ENCODE measurements around the gene YLPM1.

YLPM1 gene

GRCh38 chr14:74720526-74720925 lies 42.6 kb upstream of the YLPM1 start:
- Histone ChIP-seq H3K4me3 (ENCODE audit: low read length, poor library complexity, severe bottlenecking) (no peak overlapping the region), H3K9me3 (ENCODE audit: insufficient read depth, low read depth, low read length) (no peaks in the 10 kb centered on the region), H3F3A (ENCODE audit: low read depth) (no peaks in the 10 kb centered on the region), H3K27me3 (ENCODE audit: insufficient read depth, low read length, poor library complexity, severe bottlenecking) (no peaks in the 10 kb centered on the region), H3K9ac (ENCODE audit: low read depth, low read length, poor library complexity, severe bottlenecking) (no peak overlapping the region), H3K4me2 (ENCODE audit: low read depth, low read length, poor library complexity, severe bottlenecking) (no peak overlapping the region), H3K36me3 (ENCODE audit: insufficient read depth, low read length) (peaks cover 5% of the 10 kb centered on the region; the same call in 1 of the 2 replicates), H3K9me2 (replicated peaks; ENCODE audit: low read depth, low read length) (no peaks in the 10 kb centered on the region), H2AFZ (ENCODE audit: low read length) (no peak overlapping the region), H4K20me1 (ENCODE audit: insufficient read depth, low read length, poor library complexity, severe bottlenecking) (no peaks in the 10 kb centered on the region), H3K4me1 (ENCODE audit: insufficient read depth, low read length, poor library complexity, severe bottlenecking) (no peaks in the 10 kb centered on the region), H3K79me2 (ENCODE audit: insufficient read depth, low read length) (no peaks in the 10 kb centered on the region)
- no peak for TF ChIP-seq EZH2phosphoT487 (IDR thresholded peaks at IDR 0.05; ENCODE audit: borderline replicate concordance)
- TF ChIP-seq CTCF (conservative IDR thresholded peaks at IDR 0.05; ENCODE audit: low read length): no peak

GRCh38 chr14:74723134-74723533 lies 40.0 kb upstream of the YLPM1 start:
- H3K9me2 ChIP-seq (replicated peaks; ENCODE audit: low read depth, low read length): no peaks in the 10 kb centered on the region
- no peaks in the 10 kb centered on the region for H3F3A ChIP-seq (ENCODE audit: low read depth)
- H3K4me1 ChIP-seq (ENCODE audit: insufficient read depth, low read length, poor library complexity, severe bottlenecking): no peaks in the 10 kb centered on the region
- no peaks in the 10 kb centered on the region for H3K9me3 ChIP-seq (ENCODE audit: insufficient read depth, low read depth, low read length)
- H3K4me3 ChIP-seq (ENCODE audit: low read length, poor library complexity, severe bottlenecking): no peak overlapping the region
- no peaks in the 10 kb centered on the region for H3K79me2 ChIP-seq (ENCODE audit: insufficient read depth, low read length)
- H3K9ac ChIP-seq (ENCODE audit: low read depth, low read length, poor library complexity, severe bottlenecking): no peak overlapping the region
- H2AFZ ChIP-seq (ENCODE audit: low read length): no peak overlapping the region
- TF ChIP-seq EZH2phosphoT487 (IDR thresholded peaks at IDR 0.05; ENCODE audit: borderline replicate concordance): no peak
- no peak for TF ChIP-seq CTCF (conservative IDR thresholded peaks at IDR 0.05; ENCODE audit: low read length)
- H4K20me1 ChIP-seq (ENCODE audit: insufficient read depth, low read length, poor library complexity, severe bottlenecking): no peaks in the 10 kb centered on the region
- no peaks in the 10 kb centered on the region for H3K27me3 ChIP-seq (ENCODE audit: insufficient read depth, low read length, poor library complexity, severe bottlenecking)
- no peak overlapping the region for H3K4me2 ChIP-seq (ENCODE audit: low read depth, low read length, poor library complexity, severe bottlenecking)
- 0 out of 2 replicates have a peak, but pooled peaks cover 3% of the 10 kb centered on the region for H3K36me3 ChIP-seq (ENCODE audit: insufficient read depth, low read length)

GRCh38 chr14:74732387-74732786 lies 30.7 kb upstream of the YLPM1 start:
- Histone ChIP-seq H4K20me1 (ENCODE audit: insufficient read depth, low read length, poor library complexity, severe bottlenecking) (no peaks in the 10 kb centered on the region), H3K9ac (ENCODE audit: low read depth, low read length, poor library complexity, severe bottlenecking) (no peak overlapping the region), H3K27me3 (ENCODE audit: insufficient read depth, low read length, poor library complexity, severe bottlenecking) (no peaks in the 10 kb centered on the region), H3K36me3 (ENCODE audit: insufficient read depth, low read length) (peaks cover 44% of the 10 kb centered on the region; the same call in 1 of the 2 replicates), H3K9me3 (ENCODE audit: insufficient read depth, low read depth, low read length) (no peaks in the 10 kb centered on the region), H3K4me1 (ENCODE audit: insufficient read depth, low read length, poor library complexity, severe bottlenecking) (no peaks in the 10 kb centered on the region), H3K4me2 (ENCODE audit: low read depth, low read length, poor library complexity, severe bottlenecking) (no peak overlapping the region), H3K79me2 (ENCODE audit: insufficient read depth, low read length) (peaks cover 5% of the 10 kb centered on the region; the same call in 1 of the 2 replicates), H3F3A (ENCODE audit: low read depth) (no peaks in the 10 kb centered on the region), H2AFZ (ENCODE audit: low read length) (no peak overlapping the region), H3K9me2 (replicated peaks; ENCODE audit: low read depth, low read length) (no peaks in the 10 kb centered on the region), H3K4me3 (ENCODE audit: low read length, poor library complexity, severe bottlenecking) (no peak overlapping the region)
- no peak for TF ChIP-seq CTCF (conservative IDR thresholded peaks at IDR 0.05; ENCODE audit: low read length)
- TF ChIP-seq EZH2phosphoT487 (IDR thresholded peaks at IDR 0.05; ENCODE audit: borderline replicate concordance): no peak
